Esophagus squamous epithelium (tissue), 4 donors: Measurements from ENCODE around the gene FOXK1.

Source experiments
- CTCF ChIP-seq, 6 experiments: fragments of 450-650 bp in 4 of 6; fragments of 200-600 bp in 2 of 6; sonication (generic) in 2 of 6; IDR thresholded peaks; one replicate each; pipeline ENCODE4 v1.5.1; 2016 to 2019; ENCODE audit warnings: antibody characterized with exemption in 6 of 6, mild to moderate bottlenecking in 4 of 6, moderate library complexity in 4 of 6
- POLR2A ChIP-seq, 4 donors: fragments of 450-650 bp; IDR thresholded peaks; one replicate each; pipeline ENCODE4 v1.6.1; 2017; ENCODE audit warnings: antibody characterized with exemption in 4 of 4, mild to moderate bottlenecking in 4 of 4, moderate library complexity in 3 of 4

GRCh38 chr7:4769761-4770160, 87.7 kb downstream of the FOXK1 start:
- TF ChIP-seq POLR2A (IDR thresholded peaks at IDR 0.05): no peak
- no peak for TF ChIP-seq CTCF (IDR thresholded peaks at IDR 0.05)
